ENCODE measurements around the gene FEM1B.

Gene FEM1B

GRCh38 chr15:68285259-68285980, 7.9 kb downstream of the FEM1B start:
- no peak for DNase-seq

GRCh38 chr15:68286256-68286655, 8.7 kb downstream of the FEM1B start:
- no peak for DNase-seq

GRCh38 chr15:68289057-68289456, 11.5 kb downstream of the FEM1B start:
- no peak for DNase-seq

- no peak for DNase-seq
Observed at GRCh38 chr15:68289621-68290352, 12.2 kb downstream of the FEM1B start.

GRCh38 chr15:68290715-68291114, 13.2 kb downstream of the FEM1B start:
- no peak for DNase-seq

GRCh38 chr15:68292157-68292781, 14.7 kb downstream of the FEM1B start:
- no peak for DNase-seq

GRCh38 chr15:68292967-68293366, 15.4 kb downstream of the FEM1B start:
- no peak for DNase-seq

- DNase-seq: no peak
Observed at GRCh38 chr15:68295014-68295805, 17.7 kb downstream of the FEM1B start.

- DNase-seq: no peak
Observed at GRCh38 chr15:68298336-68298735, 20.8 kb downstream of the FEM1B start.

- no peak for DNase-seq
Observed at GRCh38 chr15:68298882-68299381, 21.4 kb downstream of the FEM1B start.

- no peak for DNase-seq
Observed at GRCh38 chr15:68299436-68299835, 21.9 kb downstream of the FEM1B start.

- no peak for DNase-seq
Observed at GRCh38 chr15:68300115-68300940, 22.8 kb downstream of the FEM1B start.

GRCh38 chr15:68301301-68301700, 23.8 kb downstream of the FEM1B start:
- no peak for DNase-seq

- DNase-seq: no peak
Observed at GRCh38 chr15:68302729-68303128, 25.2 kb downstream of the FEM1B start.

GRCh38 chr15:68303134-68303533, 25.6 kb downstream of the FEM1B start:
- DNase-seq: no peak

GRCh38 chr15:68303560-68304436, 26.3 kb downstream of the FEM1B start:
- DNase-seq: no peak

- DNase-seq: no peak
Observed at GRCh38 chr15:68304589-68305337, 27.2 kb downstream of the FEM1B start.

- DNase-seq: no peak
Observed at GRCh38 chr15:68305420-68305871, 27.9 kb downstream of the FEM1B start.

- no peak for DNase-seq
Observed at GRCh38 chr15:68307131-68307928, 29.8 kb downstream of the FEM1B start.

Data from activated naive CD4-positive, alpha-beta T cell (primary cell).